Spleen (tissue), 7 donors: Measurements from ENCODE around the gene FAM24B.

Experiments used
- CTCF ChIP-seq, 11 experiments: fragments of 200-600 bp in 7 of 11; fragments of 450-650 bp in 4 of 11; sonication (generic) in 4 of 11; IDR thresholded peaks in 8 of 11; conservative IDR thresholded peaks in 3 of 11; 1 replicate in 7 of 11; 2 replicates in 4 of 11; pipeline versions ENCODE4 v1.4.0 to v1.8.0; 2016 to 2021; ENCODE audit warnings: antibody characterized with exemption in 11 of 11, inconsistent platforms in 4 of 11, mild to moderate bottlenecking in 1 of 11
- POLR2A ChIP-seq, 3 donors: fragments of 450-650 bp; IDR thresholded peaks; one replicate each; pipeline ENCODE4 v1.5.1; 2017; ENCODE audit warnings: antibody characterized with exemption in 3 of 3, mild to moderate bottlenecking in 1 of 3
- donor health status: DM: no; HTN: no; CAD: no; lungs with moderate emphysema.
- donor health status: DM: no; HTN: no; CAD: no.
- donor health status: DM: no; HTN: no; CAD: no.

GRCh38 chr10:122864901-122865300 is 14.5 kb downstream of the FAM24B start:
- TF ChIP-seq CTCF (IDR thresholded peaks at IDR 0.05 in 8 of 11, conservative IDR thresholded peaks at IDR 0.05 in 3 of 11), result no peak
- no peak for TF ChIP-seq POLR2A (IDR thresholded peaks at IDR 0.05)
